GM12878 (cell line): ENCODE results near the gene PALLD. TPM values are rescaled to one million over a fixed set of nuclear protein-coding genes. Genes with fewer than 3 reads are reported as not detected.

ENCODE experiments used
- ATAC-seq: fragments of 200-7000 bp; cut with Tn5 transposase; 3 replicates; pipeline ENCODE4 v1.9.1; 2020; ENCODE audit warnings: mild to moderate bottlenecking, moderate library complexity
- BruUV-seq: library from RNA; stranded (reverse); fragments of 400-500 nt; replicated peaks from 2 replicates; lab custom pipeline; 2021; lab: Mats Ljungman, UMichigan
- CTCF ChIA-PET: fragments of 300-600 bp; sonication (Branson Sonifier 250); formaldehyde crosslinking; extraction: SDS; loops from one replicate; lab custom pipeline; 2021; ENCODE audit warnings: inconsistent platforms; lab: Yijun Ruan, JAX
- POLR2A ChIA-PET: fragments of 350-600 bp; formaldehyde crosslinking; extraction: SDS; loops from one replicate; lab custom pipeline; 2021; ENCODE audit warnings: inconsistent platforms; lab: Charles Lee
- RAD21 ChIA-PET: fragments of 300-600 bp; sonication (Branson Sonifier 250); formaldehyde crosslinking; loops from one replicate; lab custom pipeline; 2023; ENCODE audit warnings: antibody characterized with exemption; ENCODE audit not compliant: unreplicated experiment; lab: Charles Lee
- SMC1A ChIA-PET: fragments of 300-600 bp; sonication (Branson Sonifier 250); formaldehyde crosslinking; loops from one replicate; lab custom pipeline; 2023; ENCODE audit not compliant: unreplicated experiment, uncharacterized antibody; lab: Charles Lee
- DNase-seq: peaks from one replicate; pipeline ENCODE4 v3.0.0-alpha.2; 2011; ENCODE audit warnings: low read depth, low spot score
- FAIRE-seq: peaks from 3 replicates; lab custom pipeline; 2011; peaks lifted over from hg19 to GRCh38; lab: Jason Lieb, UNC
- H2AFZ ChIP-seq: 2 replicates; pipeline ENCODE4 v1.6.0; 2011; ENCODE audit warnings: low read depth, low read length, control low read depth; ENCODE audit not compliant: control insufficient read depth
- H3K27ac ChIP-seq: 2 replicates; pipeline ENCODE4 v1.5.1; 2011; ENCODE audit warnings: control low read depth; ENCODE audit not compliant: control insufficient read depth, insufficient read depth
- H3K27me3 ChIP-seq, 2 experiments: replicated peaks in 1 of 2; 2 replicates each; pipeline versions ENCODE4 v1.6.0 to v1.6.1; 2011; ENCODE audit warnings: low read length in 1 of 2; ENCODE audit not compliant: control insufficient read depth in 2 of 2, insufficient read depth in 2 of 2
- H3K36me3 ChIP-seq, 2 experiments: 2 replicates each; pipeline ENCODE4 v1.5.1; 2011; ENCODE audit warnings: low read length in 1 of 2; ENCODE audit not compliant: control insufficient read depth in 2 of 2, insufficient read depth in 2 of 2
- H3K4me1 ChIP-seq: 2 replicates; pipeline ENCODE4 v1.6.1; 2011; ENCODE audit warnings: mild to moderate bottlenecking, low read length, moderate library complexity, mixed read lengths; ENCODE audit not compliant: control insufficient read depth, insufficient read depth
- H3K4me2 ChIP-seq: 2 replicates; pipeline ENCODE4 v1.6.0; 2011; ENCODE audit warnings: control low read depth; ENCODE audit not compliant: control insufficient read depth, insufficient read depth
- H3K4me3 ChIP-seq: fragments of 200-600 bp; sonication (generic); 2 replicates; pipeline ENCODE4 v1.5.1; 2016
- H3K79me2 ChIP-seq: 2 replicates; pipeline ENCODE4 v1.6.0; 2011; ENCODE audit warnings: low read length; ENCODE audit not compliant: control insufficient read depth, insufficient read depth
- H3K9ac ChIP-seq: 2 replicates; pipeline ENCODE4 v1.8.0; 2011; ENCODE audit warnings: low read length, control low read depth, mixed read lengths; ENCODE audit not compliant: control insufficient read depth, insufficient read depth
- H3K9me3 ChIP-seq: replicated peaks from 3 replicates; pipeline ENCODE4 v1.5.1; 2011; ENCODE audit warnings: mild to moderate bottlenecking, low read length; ENCODE audit not compliant: control insufficient read depth, insufficient read depth
- H4K20me1 ChIP-seq: 2 replicates; pipeline ENCODE4 v1.6.0; 2011; ENCODE audit not compliant: control insufficient read depth, insufficient read depth
- CBFB ChIP-seq: IDR thresholded peaks from 2 replicates; pipeline ENCODE4 v1.6.1; 2016; ENCODE audit warnings: antibody characterized with exemption, low read depth
- CBX5 ChIP-seq: sonication (generic); IDR thresholded peaks from 2 replicates; pipeline ENCODE4 v1.6.1; 2016; ENCODE audit warnings: low read depth, moderate library complexity, mild to moderate bottlenecking, inconsistent platforms
- GABPA ChIP-seq: IDR thresholded peaks from 2 replicates; pipeline ENCODE4 v1.6.1; 2014; ENCODE audit warnings: antibody characterized with exemption, low read depth, mild to moderate bottlenecking, inconsistent platforms
- IRF3 ChIP-seq: fragments of 450-650 bp; IDR thresholded peaks from 2 replicates; pipeline ENCODE4 v1.6.1; 2014; ENCODE audit warnings: mild to moderate bottlenecking
- IRF4 ChIP-seq: IDR thresholded peaks from 2 replicates; pipeline ENCODE4 v1.6.1; 2011; ENCODE audit warnings: low read depth, low read length
- PBX3 ChIP-seq: IDR thresholded peaks from 2 replicates; pipeline ENCODE4 v1.6.1; 2011; ENCODE audit warnings: mild to moderate bottlenecking, low read depth, low read length, moderate library complexity; ENCODE audit not compliant: insufficient replicate concordance
- PKNOX1 ChIP-seq: fragments of 450-650 bp; IDR thresholded peaks from 2 replicates; pipeline ENCODE4 v1.6.1; 2016; ENCODE audit warnings: mild to moderate bottlenecking
- RAD51 ChIP-seq: fragments of 450-650 bp; IDR thresholded peaks from 2 replicates; pipeline ENCODE4 v1.6.1; 2016; ENCODE audit warnings: moderate library complexity, mild to moderate bottlenecking, inconsistent platforms
- RCOR1 ChIP-seq: conservative IDR thresholded peaks from 2 replicates; pipeline ENCODE4 v1.6.1; 2012; ENCODE audit warnings: low read depth, low read length, improper control_type of control experiment
- RELB ChIP-seq: fragments of 450-650 bp; IDR thresholded peaks from 2 replicates; pipeline ENCODE4 v1.6.1; 2017; ENCODE audit warnings: low read depth, mild to moderate bottlenecking, moderate library complexity
- RUNX3 ChIP-seq: IDR thresholded peaks from 2 replicates; pipeline ENCODE4 v1.6.1; 2012; ENCODE audit warnings: low read length, inconsistent platforms
- SMAD1 ChIP-seq: fragments of 450-650 bp; IDR thresholded peaks from 2 replicates; pipeline ENCODE4 v1.6.1; 2018; ENCODE audit warnings: mild to moderate bottlenecking, low read depth; ENCODE audit not compliant: partially characterized antibody
- SUPT20H ChIP-seq: IDR thresholded peaks from 2 replicates; pipeline ENCODE4 v1.6.1; 2011; ENCODE audit warnings: low read depth, mild to moderate bottlenecking, low read length, moderate library complexity, borderline replicate concordance; ENCODE audit not compliant: control insufficient read depth
- ZNF384 ChIP-seq: IDR thresholded peaks from 2 replicates; pipeline ENCODE4 v1.6.1; 2012; ENCODE audit warnings: low read depth, mild to moderate bottlenecking, low read length, improper control_type of control experiment, borderline replicate concordance
- ZNF622 ChIP-seq: fragments of 450-650 bp; IDR thresholded peaks from 2 replicates; pipeline ENCODE4 v1.6.1; 2017; ENCODE audit warnings: mild to moderate bottlenecking, inconsistent platforms
- whole genome bisulfite sequencing: methylation state at CpG from one replicate; pipeline ENCODE4 v1.1.6; 2016; ENCODE audit warnings: low lambda C conversion rate; ENCODE audit not compliant: insufficient replicate concordance, insufficient coverage; ENCODE audit errors: missing lambda C conversion rate; 5-methylcytosine and 5-hydroxymethylcytosine counted together
- in situ Hi-C: fragments of 300-500 bp; cut with MboI; formaldehyde crosslinking; loops from 9 replicates; pipeline ENCODE4 v1.14.3; 2018; ENCODE audit warnings: mixed read lengths
- intact Hi-C: fragments of 100-400 bp; cut with micrococcal nuclease; formaldehyde crosslinking; loops from one replicate; pipeline ENCODE4 v1.14.2; 2022; ENCODE audit not compliant: unreplicated experiment
- polyA plus RNA-seq, 11 experiments: library from polyadenylated mRNA; depleted of rRNA in 4 of 11; unstranded in 6 of 11; stranded (reverse) in 5 of 11; fragments of >200 nt; fragmentation: Nextera tagmentation in 4 of 11; fragmentation: Illumina TruSeq in 1 of 11; extraction: Ambion mirVana in 4 of 11; extraction: Trizol in 1 of 11; gene quantifications; 1 replicate in 1 of 11; 2 replicates in 10 of 11; pipeline versions ENCODE4 v1.2.1 to v1.2.3, GENCODE V29; 2011 to 2016; ENCODE audit warnings: inconsistent platforms in 2 of 11, missing spikeins in 2 of 11, low read depth in 1 of 11
- total RNA-seq, 4 experiments: library from RNA; depleted of rRNA in 3 of 4; stranded (reverse); fragments of >200 nt in 3 of 4; fragmentation: Illumina TruSeq in 1 of 4; extraction: Trizol in 1 of 4; gene quantifications; 2 replicates each; pipeline versions ENCODE4 v1.2.1 to v1.2.3, GENCODE V29; 2013 to 2021

Gene PALLD
- total and polyA plus RNA-seq, 10 of the 15 experiments (the other 5 are each of a cell fraction or from before 2014, with no cell fraction given): 1.0 to 7.7 (median 1.7) TPM

GRCh38 chr4:168621806-168622589 is 125.1 kb downstream of the PALLD start (continued):
- TF ChIP-seq IRF3 (no peak), ZNF384 (no peak), CBX5 (no peak), SUPT20H (no peak), GABPA (no peak), RELB (no peak), CBFB (no peak), IRF4 (no peak)

- no peak for FAIRE-seq
- TF ChIP-seq RUNX3: no peak
- no peak for TF ChIP-seq IRF3
- no peak for TF ChIP-seq PBX3
- TF ChIP-seq RCOR1: no peak
- no peak for TF ChIP-seq SMAD1
- no peak for TF ChIP-seq ZNF622
- TF ChIP-seq RAD51: no peak
- TF ChIP-seq PKNOX1: no peak
Observed at GRCh38 chr4:168622600-168622999, 125.7 kb downstream of the PALLD start.

More at GRCh38 chr4:168622600-168622999, 125.7 kb downstream of the PALLD start:
- Histone ChIP-seq H3K27ac (no peak overlapping the region), H3K4me2 (no peak overlapping the region), H4K20me1 (no peaks in the 10 kb centered on the region), H3K27me3 (peaks cover 0 to 2% of the 10 kb centered on the region in 2 experiments; a peak in 2 of 4 replicates), H3K79me2 (no peaks in the 10 kb centered on the region), H3K9ac (no peak overlapping the region), H3K4me1 (no peaks in the 10 kb centered on the region), H3K36me3 (no peaks in the 10 kb centered on the region), H3K4me3 (no peak overlapping the region), H3K9me3 (no peaks in the 10 kb centered on the region), H2AFZ (no peak overlapping the region)
- POLR2A ChIA-PET: interaction anchor here (0.5 to 0.6 kb wide), 2 partner anchors 16 to 32 kb away, joined by 5 to 7 read pairs; no protein-coding TSS in a partner anchor
- ATAC-seq (no peak), DNase-seq (no peak)
- BruUV-seq: no TSS peak
- SMC1A ChIA-PET: no interaction called here
- intact Hi-C loops: no loop called here
- CTCF ChIA-PET: interaction anchor here (0.8 kb wide), 1 partner anchor 37 kb away, joined by 4 read pairs; no protein-coding TSS in a partner anchor
- in situ Hi-C loops: no loop called here
- 9% methylated on average over 5 of the region's 5 CpGs for WGBS
- RAD21 ChIA-PET: no interaction called here
